HepG2 (cell line): Measurements from ENCODE around the gene KIAA2012. TPM values are rescaled to one million over a fixed set of nuclear protein-coding genes. Genes with fewer than 3 reads are reported as not detected.

Source experiments
- EEA1 ChIP-seq: sonication (generic); formaldehyde crosslinking; IDR thresholded peaks from 2 replicates; pipeline ENCODE4 v1.5.1; 2020; ENCODE audit warnings: mild to moderate bottlenecking, missing genetic modification reagents, borderline replicate concordance
- PATZ1 ChIP-seq: sonication (generic); formaldehyde crosslinking; IDR thresholded peaks from 2 replicates; pipeline ENCODE4 v1.4.0; 2020; ENCODE audit warnings: missing genetic modification reagents
- RERE ChIP-seq: IDR thresholded peaks from 2 replicates; pipeline ENCODE4 v1.6.1; 2016; ENCODE audit warnings: low read depth, missing genetic modification reagents, missing compliant biosample characterization
- polyA plus RNA-seq, 8 experiments: library from polyadenylated mRNA; depleted of rRNA in 3 of 8; stranded (reverse) in 7 of 8; unstranded in 1 of 8; fragments of >200 nt; fragmentation: Illumina TruSeq in 4 of 8; extraction: Trizol in 4 of 8; gene quantifications; 2 replicates each; pipeline versions ENCODE4 v1.2.1 to v1.2.3, GENCODE V29; 2011 to 2016; ENCODE audit warnings: low read depth in 4 of 8, missing spikeins in 1 of 8, mixed read lengths in 1 of 8; ENCODE audit not compliant: insufficient read depth in 1 of 8
- total RNA-seq, 5 experiments: library from RNA; depleted of rRNA; stranded (reverse); fragments of >200 nt; fragmentation: Illumina TruSeq; extraction: Trizol; gene quantifications; 2 replicates each; pipeline ENCODE4 v1.2.3, GENCODE V29; 2016; ENCODE audit warnings: low read depth in 1 of 5

KIAA2012 gene
- total and polyA plus RNA-seq, 2 of the 13 experiments (the other 11 are each of a cell fraction or from before 2014, with no cell fraction given) = not detected

GRCh38 chr2:202133909-202134265, 60.8 kb downstream of the KIAA2012 start (continued):
- TF ChIP-seq RERE (CRISPR knock-in tag) (no peak), PATZ1 (CRISPR knock-in tag) (no peak), EEA1 (CRISPR knock-in tag) (no peak)
- TF ChIP-seq, all 625 proteins: peak for 0
